Measurements from ENCODE around the gene HS3ST4. TPM values are rescaled to one million over a fixed set of nuclear protein-coding genes. Genes with fewer than 3 reads are reported as not detected.

Gene HS3ST4
- total and polyA plus RNA-seq, 2 donors (not counting 1 experiment from before 2014, with no cell fraction given) = not detected

DNA sequence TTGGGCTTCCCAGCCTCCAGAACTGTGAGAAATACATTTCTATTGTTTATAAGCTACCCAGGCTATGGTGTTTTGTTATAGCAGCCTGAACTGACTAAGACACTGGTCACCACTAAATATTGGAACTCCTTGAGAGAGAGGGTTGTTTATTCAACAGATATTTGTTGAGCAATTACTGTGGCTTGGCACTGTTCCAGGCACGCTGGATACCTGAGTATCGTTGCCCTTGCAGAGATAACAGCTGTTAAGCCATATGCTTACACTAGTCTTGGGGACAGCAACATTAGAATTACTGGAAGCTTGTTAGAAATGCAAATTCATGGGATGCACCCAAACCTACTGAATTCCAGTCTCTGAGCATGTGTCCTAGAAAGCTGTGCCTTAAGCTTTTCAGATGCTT is 230.7 kb downstream of the HS3ST4 start:
- ChIA-PET POLR2A (no interaction called here), CTCF (no interaction called here)
- Histone ChIP-seq H3K4me3 (ENCODE audit: control extremely low read depth in 1 of 5, extremely low read depth in 1 of 5, insufficient read depth in 1 of 5, low read depth in 2 of 5, low read length in 4 of 5) (no peak overlapping the region), H3K4me1 (ENCODE audit: control insufficient read depth in 2 of 2, insufficient read depth in 2 of 2, low read length in 2 of 2) (no peaks in the 10 kb centered on the region), H3K4me2 (replicated peaks; ENCODE audit: low read depth, low read length, poor library complexity, severe bottlenecking) (no peak overlapping the region), H4K20me1 (ENCODE audit: control insufficient read depth, insufficient read depth, low read length, poor library complexity, severe bottlenecking) (no peaks in the 10 kb centered on the region), H3K27me3 (replicated peaks in 1 of 4; ENCODE audit: control extremely low read depth in 1 of 4, control insufficient read depth in 3 of 4, insufficient read depth in 4 of 4, low read length in 3 of 4) (no peaks in the 10 kb centered on the region), H3K36me3 (replicated peaks in 1 of 2; ENCODE audit: control extremely low read depth in 1 of 2, control insufficient read depth in 1 of 2, extremely low read depth in 1 of 2, insufficient read depth in 2 of 2, low read length in 1 of 2) (no peaks in the 10 kb centered on the region), H3K27ac (ENCODE audit: low read length in 2 of 2) (no peak overlapping the region), H2AFZ (ENCODE audit: insufficient read depth, low read depth, low read length, poor library complexity, severe bottlenecking) (no peak overlapping the region), H3K9ac (ENCODE audit: low read length) (no peak overlapping the region), H3K9me3 (ENCODE audit: control extremely low read depth in 1 of 3, control insufficient read depth in 2 of 3, insufficient read depth in 1 of 3, low read length in 2 of 3) (no peaks in the 10 kb centered on the region), H3K79me2 (ENCODE audit: control insufficient read depth, insufficient read depth, low read length) (no peaks in the 10 kb centered on the region)
- TF ChIP-seq, protein P1, sequence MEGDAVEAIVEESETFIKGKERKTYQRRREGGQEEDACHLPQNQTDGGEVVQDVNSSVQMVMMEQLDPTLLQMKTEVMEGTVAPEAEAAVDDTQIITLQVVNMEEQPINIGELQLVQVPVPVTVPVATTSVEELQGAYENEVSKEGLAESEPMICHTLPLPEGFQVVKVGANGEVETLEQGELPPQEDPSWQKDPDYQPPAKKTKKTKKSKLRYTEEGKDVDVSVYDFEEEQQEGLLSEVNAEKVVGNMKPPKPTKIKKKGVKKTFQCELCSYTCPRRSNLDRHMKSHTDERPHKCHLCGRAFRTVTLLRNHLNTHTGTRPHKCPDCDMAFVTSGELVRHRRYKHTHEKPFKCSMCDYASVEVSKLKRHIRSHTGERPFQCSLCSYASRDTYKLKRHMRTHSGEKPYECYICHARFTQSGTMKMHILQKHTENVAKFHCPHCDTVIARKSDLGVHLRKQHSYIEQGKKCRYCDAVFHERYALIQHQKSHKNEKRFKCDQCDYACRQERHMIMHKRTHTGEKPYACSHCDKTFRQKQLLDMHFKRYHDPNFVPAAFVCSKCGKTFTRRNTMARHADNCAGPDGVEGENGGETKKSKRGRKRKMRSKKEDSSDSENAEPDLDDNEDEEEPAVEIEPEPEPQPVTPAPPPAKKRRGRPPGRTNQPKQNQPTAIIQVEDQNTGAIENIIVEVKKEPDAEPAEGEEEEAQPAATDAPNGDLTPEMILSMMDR (IDR thresholded peaks at IDR 0.05) = no peak
- TF ChIP-seq EZH2 (IDR thresholded peaks at IDR 0.05; ENCODE audit: borderline replicate concordance, insufficient read depth, low read depth, low read length, poor library complexity, severe bottlenecking) = no peak
- Mint-ChIP-seq H3K4me1 (no peaks in the 10 kb centered on the region), H3K9me3 (ENCODE audit: insufficient read depth) (no peaks in the 10 kb centered on the region), H3K27ac (no peak overlapping the region), H3K27me3 (no peaks in the 10 kb centered on the region), H3K4me3 (no peak overlapping the region)
- no peak for ATAC-seq (ENCODE audit: low read depth)
- intact Hi-C loops (cut with micrococcal nuclease) = no loop called here
- 87% methylated on average over 2 of the region's 2 CpGs for WGBS (ENCODE audit: insufficient coverage)
- no peak for DNase-seq

DNA sequence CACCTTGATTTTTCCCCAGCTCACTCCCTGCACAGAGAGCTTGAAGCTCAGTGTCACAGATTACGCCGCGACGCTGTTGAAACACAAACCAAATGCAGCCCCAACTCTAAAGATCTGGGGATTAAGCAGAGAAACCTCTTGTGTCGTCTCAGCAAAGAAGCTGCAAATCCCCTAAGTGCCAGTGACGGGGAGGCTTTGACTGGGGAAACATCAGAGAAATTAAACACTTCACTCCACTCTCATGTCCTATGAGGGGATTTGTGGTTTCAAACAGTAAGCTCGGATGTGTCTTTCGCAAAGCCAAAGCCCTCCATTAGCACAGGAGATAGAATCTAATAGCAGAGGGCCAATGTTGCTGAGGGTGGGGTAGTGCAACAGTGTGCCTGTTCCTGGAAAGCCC is 233.7 kb downstream of the HS3ST4 start:
- no peaks in the 10 kb centered on the region for H3K79me2 ChIP-seq (ENCODE audit: control insufficient read depth, insufficient read depth, low read length)
- Mint-ChIP-seq H3K4me3 (no peak overlapping the region), H3K27ac (no peak overlapping the region), H3K4me1 (no peaks in the 10 kb centered on the region), H3K27me3 (no peaks in the 10 kb centered on the region), H3K9me3 (ENCODE audit: insufficient read depth) (no peaks in the 10 kb centered on the region)
- TF ChIP-seq, protein P1 (IDR thresholded peaks at IDR 0.05) = no peak
- no peak for TF ChIP-seq EZH2 (IDR thresholded peaks at IDR 0.05; ENCODE audit: borderline replicate concordance, insufficient read depth, low read depth, low read length, poor library complexity, severe bottlenecking)
- ChIA-PET CTCF (no interaction called here), POLR2A (no interaction called here)
- intact Hi-C loops (cut with micrococcal nuclease) = no loop called here
- H3K36me3 ChIP-seq (replicated peaks in 1 of 2; ENCODE audit: control extremely low read depth in 1 of 2, control insufficient read depth in 1 of 2, extremely low read depth in 1 of 2, insufficient read depth in 2 of 2, low read length in 1 of 2) = no peaks in the 10 kb centered on the region
- H3K9ac ChIP-seq (ENCODE audit: low read length) = no peak overlapping the region
- H3K9me3 ChIP-seq (ENCODE audit: control extremely low read depth in 1 of 3, control insufficient read depth in 2 of 3, insufficient read depth in 1 of 3, low read length in 2 of 3) = peaks cover 0 to 3% (median 0%) of the 10 kb centered on the region in 3 donors
- no peak overlapping the region for H3K27ac ChIP-seq (ENCODE audit: low read length in 2 of 2)
- no peak overlapping the region for H3K4me3 ChIP-seq (ENCODE audit: control extremely low read depth in 1 of 5, extremely low read depth in 1 of 5, insufficient read depth in 1 of 5, low read depth in 2 of 5, low read length in 4 of 5)
- no peak overlapping the region for H3K4me2 ChIP-seq (replicated peaks; ENCODE audit: low read depth, low read length, poor library complexity, severe bottlenecking)
- ATAC-seq (ENCODE audit: low read depth) = no peak
- no peaks in the 10 kb centered on the region for H4K20me1 ChIP-seq (ENCODE audit: control insufficient read depth, insufficient read depth, low read length, poor library complexity, severe bottlenecking)
- H2AFZ ChIP-seq (ENCODE audit: insufficient read depth, low read depth, low read length, poor library complexity, severe bottlenecking) = no peak overlapping the region
- DNase-seq = no peak
- H3K27me3 ChIP-seq (replicated peaks in 1 of 4; ENCODE audit: control extremely low read depth in 1 of 4, control insufficient read depth in 3 of 4, insufficient read depth in 4 of 4, low read length in 3 of 4) = no peaks in the 10 kb centered on the region
- WGBS (ENCODE audit: insufficient coverage) = 92% methylated on average over 4 of the region's 8 CpGs
- H3K4me1 ChIP-seq (ENCODE audit: control insufficient read depth in 2 of 2, insufficient read depth in 2 of 2, low read length in 2 of 2) = no peaks in the 10 kb centered on the region

All from B cell (primary cell).